Retinal pigment epithelial cell (primary cell): ENCODE results near the gene POLR2B.

ENCODE experiments used
- DNase-seq: peaks from one replicate; pipeline ENCODE4 v3.0.0-alpha.2; 2010; ENCODE audit warnings: low read depth
- H3K4me3 ChIP-seq: 2 replicates; pipeline ENCODE4 v1.5.1; 2011; ENCODE audit warnings: mild to moderate bottlenecking, low read length, control low read depth, moderate library complexity
- TF ChIP-seq, protein P1 (sequence below): conservative IDR thresholded peaks from 2 replicates; pipeline ENCODE4 v1.5.1; 2011; ENCODE audit warnings: low read depth, low read length, control low read depth, inconsistent platforms

Gene POLR2B

GRCh38 chr4:56941403-56941802 is 37.3 kb upstream of the POLR2B start:
- DNase-seq = no peak
- TF ChIP-seq, protein P1, sequence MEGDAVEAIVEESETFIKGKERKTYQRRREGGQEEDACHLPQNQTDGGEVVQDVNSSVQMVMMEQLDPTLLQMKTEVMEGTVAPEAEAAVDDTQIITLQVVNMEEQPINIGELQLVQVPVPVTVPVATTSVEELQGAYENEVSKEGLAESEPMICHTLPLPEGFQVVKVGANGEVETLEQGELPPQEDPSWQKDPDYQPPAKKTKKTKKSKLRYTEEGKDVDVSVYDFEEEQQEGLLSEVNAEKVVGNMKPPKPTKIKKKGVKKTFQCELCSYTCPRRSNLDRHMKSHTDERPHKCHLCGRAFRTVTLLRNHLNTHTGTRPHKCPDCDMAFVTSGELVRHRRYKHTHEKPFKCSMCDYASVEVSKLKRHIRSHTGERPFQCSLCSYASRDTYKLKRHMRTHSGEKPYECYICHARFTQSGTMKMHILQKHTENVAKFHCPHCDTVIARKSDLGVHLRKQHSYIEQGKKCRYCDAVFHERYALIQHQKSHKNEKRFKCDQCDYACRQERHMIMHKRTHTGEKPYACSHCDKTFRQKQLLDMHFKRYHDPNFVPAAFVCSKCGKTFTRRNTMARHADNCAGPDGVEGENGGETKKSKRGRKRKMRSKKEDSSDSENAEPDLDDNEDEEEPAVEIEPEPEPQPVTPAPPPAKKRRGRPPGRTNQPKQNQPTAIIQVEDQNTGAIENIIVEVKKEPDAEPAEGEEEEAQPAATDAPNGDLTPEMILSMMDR = no peak
- H3K4me3 ChIP-seq = no peak overlapping the region

DNA sequence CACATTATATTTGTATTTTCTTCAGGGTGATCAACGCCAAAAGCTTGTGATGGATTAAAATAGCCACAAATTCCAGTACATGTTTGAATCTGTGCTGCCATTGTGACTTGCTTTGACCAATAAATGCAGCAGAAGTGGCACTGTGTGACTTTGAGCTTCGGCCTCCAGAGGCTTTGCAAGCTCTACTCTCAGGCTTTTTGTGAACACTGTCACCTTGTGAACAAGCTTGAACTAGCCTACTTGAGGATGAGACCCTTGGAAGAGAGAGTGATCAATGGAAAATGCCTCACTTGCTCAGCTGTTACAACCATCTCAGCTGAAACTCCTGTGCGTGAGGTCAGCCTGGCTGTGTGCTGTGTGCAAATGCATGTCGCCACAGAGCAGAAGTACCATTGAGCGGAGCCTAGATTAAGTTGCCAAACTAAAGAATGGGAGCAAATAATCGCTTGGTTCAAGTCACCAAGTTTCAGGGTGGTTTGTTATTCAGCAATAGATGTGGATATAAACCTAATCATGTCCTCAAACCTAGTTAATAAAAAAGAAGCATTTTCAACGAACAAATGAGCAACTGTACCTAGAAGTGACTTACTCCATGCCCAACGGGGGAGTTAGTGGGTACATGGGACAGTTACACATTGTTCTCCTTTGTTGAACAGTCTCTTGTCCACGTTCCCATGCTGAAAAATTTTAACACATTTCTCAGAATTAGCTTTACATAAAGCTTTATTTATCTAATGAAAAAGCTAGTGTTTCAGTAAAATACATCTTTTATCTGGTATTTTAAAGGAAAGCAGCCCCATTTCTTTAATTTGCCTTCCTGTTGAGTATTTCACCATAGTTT is 24.8 kb upstream of the POLR2B start:
- TF ChIP-seq, protein P1 = no peak
- H3K4me3 ChIP-seq = no peak overlapping the region
- DNase-seq = no peak

- TF ChIP-seq, protein P1 = no peak
- DNase-seq = no peak
- H3K4me3 ChIP-seq = no peak overlapping the region
Observed at GRCh38 chr4:56958111-56958517, 20.6 kb upstream of the POLR2B start.

- no peak overlapping the region for H3K4me3 ChIP-seq
- TF ChIP-seq, protein P1 = no peak
- no peak for DNase-seq
Observed at GRCh38 chr4:56959100-56959499, 19.6 kb upstream of the POLR2B start.

- DNase-seq = no peak
- H3K4me3 ChIP-seq = no peak overlapping the region
- TF ChIP-seq, protein P1 = no peak
Observed at GRCh38 chr4:56961107-56961500, 17.6 kb upstream of the POLR2B start.

DNA sequence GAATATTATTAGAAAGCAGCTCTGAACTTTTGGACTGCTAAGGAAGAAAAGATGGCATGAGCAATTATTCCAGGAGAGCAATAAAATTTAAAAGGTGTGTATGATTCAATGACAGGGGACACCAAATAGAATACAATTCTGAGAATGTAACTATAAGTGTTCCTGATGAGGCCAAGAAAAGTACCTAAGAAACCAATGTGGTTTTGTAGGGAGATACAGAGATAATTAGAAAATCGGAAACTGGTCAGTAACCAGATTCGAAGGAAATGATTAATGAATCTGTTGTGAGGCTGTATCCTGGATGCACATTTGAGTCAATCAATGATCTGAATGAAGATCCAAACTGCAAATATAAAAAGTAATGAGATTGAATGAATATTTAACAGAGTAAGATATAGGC is 7.3 kb upstream of the POLR2B start:
- DNase-seq = no peak
- H3K4me3 ChIP-seq = no peak overlapping the region
- TF ChIP-seq, protein P1 = no peak

- no peak for DNase-seq
- TF ChIP-seq, protein P1 = no peak
- no peak overlapping the region for H3K4me3 ChIP-seq
Observed at GRCh38 chr4:56972389-56972788, 6.3 kb upstream of the POLR2B start.
